Measurements from ENCODE around the gene AKR1C2.
"Not testable (repeated sequence)": the region's sequence is repeated elsewhere in the genome, so short reads cannot be mapped to it uniquely, and the experiment has no call there.

DNA sequence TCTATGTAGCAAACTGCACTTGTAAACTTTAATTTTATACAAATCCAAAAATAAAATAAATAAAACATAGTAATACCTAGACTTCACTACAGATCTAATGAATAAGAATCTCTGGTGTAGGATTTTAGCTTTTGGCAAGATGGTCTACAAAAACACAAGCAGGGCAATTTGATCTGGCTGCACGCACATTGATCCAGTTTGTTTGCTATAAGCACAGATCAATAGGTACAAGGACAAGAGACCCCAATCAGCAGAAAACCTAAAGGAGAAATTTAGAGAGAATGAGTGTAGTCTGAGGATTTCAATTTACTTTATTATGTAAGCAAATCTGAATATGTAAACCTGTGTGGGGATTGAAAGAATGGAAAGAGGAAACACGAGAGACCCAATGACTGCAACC lies 7.7 kb upstream of the AKR1C2 start:
- TF ChIP-seq CHCHD3 (CRISPR knock-in tag; IDR thresholded peaks at IDR 0.05); EZH2 (IDR thresholded peaks at IDR 0.05; ENCODE audit: borderline replicate concordance, low read depth, low read length); ZNF263 (CRISPR knock-in tag; IDR thresholded peaks at IDR 0.05; ENCODE audit: borderline replicate concordance); ZNF76 (CRISPR knock-in tag; IDR thresholded peaks at IDR 0.05; ENCODE audit: borderline replicate concordance); FOXK2 (conservative IDR thresholded peaks at IDR 0.05 in 1 of 2, IDR thresholded peaks at IDR 0.05 in 1 of 2; ENCODE audit: low read depth in 2 of 2); NRF1 (conservative IDR thresholded peaks at IDR 0.05 in 1 of 2, IDR thresholded peaks at IDR 0.05 in 1 of 2); NFYB (IDR thresholded peaks at IDR 0.05; ENCODE audit: extremely low read depth, insufficient read length); NFRKB (IDR thresholded peaks at IDR 0.05; ENCODE audit: low read depth): not testable (repeated sequence)
- TF ChIP-seq, protein P1, sequence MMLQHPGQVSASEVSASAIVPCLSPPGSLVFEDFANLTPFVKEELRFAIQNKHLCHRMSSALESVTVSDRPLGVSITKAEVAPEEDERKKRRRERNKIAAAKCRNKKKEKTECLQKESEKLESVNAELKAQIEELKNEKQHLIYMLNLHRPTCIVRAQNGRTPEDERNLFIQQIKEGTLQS (IDR thresholded peaks at IDR 0.05), result not testable (repeated sequence)
- TF ChIP-seq, protein P1 (CRISPR knock-in tag; conservative IDR thresholded peaks at IDR 0.05), result not testable (repeated sequence)
- TF ChIP-seq, protein P2, sequence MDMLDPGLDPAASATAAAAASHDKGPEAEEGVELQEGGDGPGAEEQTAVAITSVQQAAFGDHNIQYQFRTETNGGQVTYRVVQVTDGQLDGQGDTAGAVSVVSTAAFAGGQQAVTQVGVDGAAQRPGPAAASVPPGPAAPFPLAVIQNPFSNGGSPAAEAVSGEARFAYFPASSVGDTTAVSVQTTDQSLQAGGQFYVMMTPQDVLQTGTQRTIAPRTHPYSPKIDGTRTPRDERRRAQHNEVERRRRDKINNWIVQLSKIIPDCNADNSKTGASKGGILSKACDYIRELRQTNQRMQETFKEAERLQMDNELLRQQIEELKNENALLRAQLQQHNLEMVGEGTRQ (CRISPR knock-in tag; IDR thresholded peaks at IDR 0.05), result not testable (repeated sequence)
- TF ChIP-seq, protein P3, sequence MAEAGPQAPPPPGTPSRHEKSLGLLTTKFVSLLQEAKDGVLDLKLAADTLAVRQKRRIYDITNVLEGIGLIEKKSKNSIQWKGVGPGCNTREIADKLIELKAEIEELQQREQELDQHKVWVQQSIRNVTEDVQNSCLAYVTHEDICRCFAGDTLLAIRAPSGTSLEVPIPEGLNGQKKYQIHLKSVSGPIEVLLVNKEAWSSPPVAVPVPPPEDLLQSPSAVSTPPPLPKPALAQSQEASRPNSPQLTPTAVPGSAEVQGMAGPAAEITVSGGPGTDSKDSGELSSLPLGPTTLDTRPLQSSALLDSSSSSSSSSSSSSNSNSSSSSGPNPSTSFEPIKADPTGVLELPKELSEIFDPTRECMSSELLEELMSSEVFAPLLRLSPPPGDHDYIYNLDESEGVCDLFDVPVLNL (CRISPR knock-in tag; IDR thresholded peaks at IDR 0.05; ENCODE audit: low read depth), result not testable (repeated sequence)

Data from K562 (cell line).